Mesenteric fat pad (tissue), 1 donor: ENCODE results near the gene FFAR2. TPM values are rescaled to one million over a fixed set of nuclear protein-coding genes. Genes with fewer than 3 reads are reported as not detected.
"Not testable (repeated sequence)": the region's sequence is repeated elsewhere in the genome, so short reads cannot be mapped to it uniquely, and the experiment has no call there.

ENCODE experiments used
- DNase-seq: peaks from one replicate; pipeline ENCODE4 v3.0.0-alpha.2; 2020; ENCODE audit warnings: low spot score
- long read RNA-seq: library from polyadenylated mRNA; unstranded; transcript quantifications from one replicate; pipeline ENCODE4 v2.0.0, GENCODE V29; 2020
- total RNA-seq: library from RNA; stranded (reverse); fragmentation: NEBNext Ultra II Directional; extraction: Animal tissue kit (Norgen Biotek cat#: 25700); gene quantifications from one replicate; pipeline ENCODE4 v1.2.1, GENCODE V29; 2021
- donor health status: DM: yes; HTN: yes; CAD: no.

The FFAR2 gene
- 2.4 TPM for total RNA-seq
- long read RNA-seq, transcript FFAR2-201 (1 exons, 2,051 nt): major isoform, 6 of 6 reads
- long read RNA-seq, partial matches to known transcripts: 0 of 6 reads
- long read RNA-seq, other reads (novel, unspliced or antisense): 0 of 6 reads

DNA sequence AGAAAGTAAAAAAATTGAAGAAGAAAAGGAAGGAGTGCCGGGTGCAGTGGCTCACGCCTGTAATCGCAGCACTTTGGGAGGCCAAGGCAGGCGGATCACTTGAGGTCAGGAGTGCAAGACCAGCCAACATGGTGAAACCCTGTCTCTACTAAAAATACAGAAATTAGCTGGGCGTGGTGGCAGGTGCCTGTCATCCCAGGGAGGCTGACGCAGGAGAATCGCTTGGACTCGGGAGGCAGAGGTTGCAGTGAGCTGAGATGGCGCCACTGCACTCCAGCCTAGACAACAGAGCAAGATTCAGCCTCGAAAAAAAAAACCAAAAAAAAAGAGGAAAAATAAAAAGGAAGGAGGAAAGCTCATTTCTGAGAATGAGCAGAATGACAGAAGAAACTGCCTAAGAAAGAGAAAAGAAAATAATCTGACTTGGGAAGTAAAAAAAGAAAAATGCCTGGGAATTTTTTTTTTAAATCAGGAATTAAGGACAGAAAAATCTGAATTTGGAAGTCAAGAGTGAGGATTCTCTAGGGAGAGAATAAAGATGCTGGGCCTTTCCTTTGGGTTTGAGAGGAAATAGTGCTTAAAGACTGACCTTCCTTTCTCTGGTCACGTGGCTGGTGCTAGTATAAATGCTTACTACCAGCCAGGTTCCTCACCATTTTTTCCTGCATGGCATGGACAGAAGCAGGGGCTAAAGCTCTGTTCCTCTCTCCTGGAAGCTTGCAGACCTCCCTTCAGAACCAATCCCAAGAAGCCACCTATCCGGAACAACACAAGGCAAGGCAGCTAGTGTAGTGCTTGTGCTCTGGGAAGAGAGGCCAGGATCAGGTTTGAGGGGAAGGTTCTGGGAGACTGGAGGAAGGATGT lies at the start of gene FFAR2:
FFAR2 (plus strand) TSS at position 652 of the 864 bp plus-strand sequence. CDS start 1,458 bp downstream, outside the sequence.
- DNase-seq: no peak

DNA sequence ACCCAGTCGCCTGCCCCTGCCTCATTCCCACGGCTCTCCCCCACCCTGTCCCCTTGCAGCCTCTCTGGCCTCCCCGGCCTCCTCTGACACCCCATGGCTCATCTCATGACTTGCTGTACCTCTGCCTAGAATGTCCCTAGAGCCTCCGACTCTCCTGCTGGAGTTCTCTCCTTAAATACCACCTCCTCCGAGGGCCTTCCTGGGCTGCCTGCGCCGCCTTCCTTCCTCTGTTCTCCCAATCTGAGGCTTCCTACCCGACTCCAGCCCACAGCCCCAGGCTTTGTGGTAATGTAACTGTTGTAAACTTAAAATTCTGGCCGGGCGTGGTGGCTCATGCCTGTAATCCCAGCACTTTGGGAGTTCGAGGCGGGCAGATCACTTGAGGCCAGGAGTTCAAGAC lies 49.5 kb upstream of the FFAR2 start:
- no peak for DNase-seq

DNA sequence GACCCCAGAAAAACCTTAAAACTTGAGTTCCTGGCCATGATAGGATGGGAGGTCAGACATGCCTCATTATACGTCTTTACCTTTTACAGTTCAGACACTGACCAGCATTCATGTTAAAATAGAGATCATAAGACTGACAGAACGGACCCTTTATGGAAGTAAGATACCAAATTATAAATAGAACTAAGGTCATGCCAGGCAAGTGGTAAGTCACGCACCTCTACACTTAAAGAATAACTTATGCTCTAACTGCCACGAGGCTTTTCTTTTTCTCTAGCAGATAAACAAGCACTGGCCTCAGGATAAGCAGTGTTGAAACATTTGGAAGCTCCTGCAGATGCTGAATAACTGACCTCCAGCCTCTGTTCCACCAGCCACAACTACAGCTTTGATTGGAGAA lies 48.8 kb upstream of the FFAR2 start:
- no peak for DNase-seq

DNA sequence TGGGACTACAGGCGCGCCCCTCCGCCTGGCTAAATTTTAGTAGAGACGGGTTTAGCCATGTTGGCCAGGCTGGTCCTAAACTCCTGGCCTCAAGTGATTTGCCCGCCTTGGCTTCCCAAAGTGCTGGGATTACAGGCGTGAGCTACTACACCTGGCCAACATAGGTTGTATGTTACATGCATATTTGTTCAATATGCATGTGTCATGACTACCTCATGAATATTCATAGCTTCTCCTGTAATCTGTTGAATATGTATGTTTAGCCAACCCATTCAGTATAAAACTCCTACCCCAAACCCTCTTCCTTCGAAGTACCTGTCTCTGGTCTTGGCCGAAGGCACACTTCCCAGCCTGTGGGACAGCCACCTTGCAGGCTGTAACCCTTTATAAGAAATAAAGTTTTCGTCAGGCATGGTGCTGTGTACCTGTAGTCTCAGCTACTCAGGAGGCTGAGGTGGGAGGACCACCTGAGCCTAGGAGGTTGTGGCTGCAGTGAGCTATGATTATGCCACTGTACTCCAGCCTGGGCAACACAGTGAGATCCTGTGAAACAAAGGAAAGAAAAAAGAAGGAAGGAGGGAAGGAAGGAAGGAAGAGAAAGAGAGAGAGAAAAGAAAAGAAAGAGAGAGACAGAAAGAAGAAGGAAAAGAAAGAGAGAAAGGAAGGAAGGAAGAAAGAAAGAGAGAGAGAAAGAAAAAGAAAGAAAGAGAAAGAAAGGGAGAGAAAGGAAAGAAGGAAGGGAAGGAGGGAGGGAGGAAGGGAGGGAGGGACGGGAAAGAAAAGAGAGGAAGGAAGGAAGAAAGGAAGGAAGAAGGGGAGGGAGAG lies 47.9 kb upstream of the FFAR2 start:
- no peak for DNase-seq

- no peak for DNase-seq
These were observed 47.3 kb upstream of the FFAR2 start for GRCh38 chr19:35400773-35401100.

DNA sequence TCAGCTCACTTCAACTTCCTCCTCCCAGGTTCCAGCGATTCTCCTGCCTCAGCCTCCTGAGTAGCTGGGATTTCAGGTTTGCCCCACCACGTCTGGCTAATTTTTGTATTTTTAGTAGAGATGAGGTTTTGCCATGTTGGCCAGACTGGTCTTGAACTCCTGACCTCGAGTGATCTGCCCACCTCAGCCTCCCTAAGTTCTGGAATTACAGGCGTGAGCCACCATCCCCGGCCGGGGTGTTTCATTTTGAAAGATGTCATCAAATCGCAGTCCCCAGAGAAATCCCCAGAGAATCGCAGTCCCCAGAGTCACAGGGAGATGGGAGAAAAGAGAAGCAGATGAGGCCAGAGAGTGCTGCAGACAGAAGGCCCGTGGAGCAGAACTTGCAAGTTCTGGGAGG lies 46.6 kb upstream of the FFAR2 start:
- not testable (repeated sequence) for DNase-seq

DNA sequence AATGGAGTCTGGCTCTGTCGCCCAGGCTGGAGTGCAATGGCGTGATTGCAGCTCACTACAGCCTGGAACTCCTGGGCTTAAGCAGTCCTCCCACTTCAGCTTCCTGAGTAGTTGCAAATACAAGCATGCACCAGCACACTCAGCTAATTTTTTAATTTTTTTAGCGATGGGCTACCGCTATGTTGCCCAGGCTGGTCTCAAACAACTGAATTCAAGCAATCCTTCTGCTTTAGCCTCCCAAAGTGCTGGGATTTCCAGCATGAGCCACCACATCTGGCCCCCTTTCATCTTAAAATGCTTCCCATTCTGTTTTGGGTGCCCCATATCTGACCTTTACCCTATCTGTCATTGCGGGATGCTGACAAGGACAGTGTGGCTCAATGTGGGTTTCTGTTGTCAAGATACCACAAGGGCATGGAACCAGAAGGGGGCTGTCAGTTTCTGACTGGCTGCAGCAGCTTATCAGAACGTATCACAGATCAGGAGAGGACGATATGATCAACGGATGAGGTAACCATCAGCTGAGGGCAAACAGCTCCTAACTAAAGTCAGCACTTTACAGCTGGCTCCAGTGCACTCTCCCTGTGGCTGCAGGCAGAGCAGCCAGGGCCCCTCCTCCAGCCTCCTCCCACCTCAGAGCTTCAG lies 44.8 kb upstream of the FFAR2 start:
- DNase-seq: no peak

GRCh38 chr19:35404879-35405622 lies 43.0 kb upstream of the FFAR2 start:
- DNase-seq: no peak

GRCh38 chr19:35407619-35408018 lies 40.4 kb upstream of the FFAR2 start:
- DNase-seq: no peak

DNA sequence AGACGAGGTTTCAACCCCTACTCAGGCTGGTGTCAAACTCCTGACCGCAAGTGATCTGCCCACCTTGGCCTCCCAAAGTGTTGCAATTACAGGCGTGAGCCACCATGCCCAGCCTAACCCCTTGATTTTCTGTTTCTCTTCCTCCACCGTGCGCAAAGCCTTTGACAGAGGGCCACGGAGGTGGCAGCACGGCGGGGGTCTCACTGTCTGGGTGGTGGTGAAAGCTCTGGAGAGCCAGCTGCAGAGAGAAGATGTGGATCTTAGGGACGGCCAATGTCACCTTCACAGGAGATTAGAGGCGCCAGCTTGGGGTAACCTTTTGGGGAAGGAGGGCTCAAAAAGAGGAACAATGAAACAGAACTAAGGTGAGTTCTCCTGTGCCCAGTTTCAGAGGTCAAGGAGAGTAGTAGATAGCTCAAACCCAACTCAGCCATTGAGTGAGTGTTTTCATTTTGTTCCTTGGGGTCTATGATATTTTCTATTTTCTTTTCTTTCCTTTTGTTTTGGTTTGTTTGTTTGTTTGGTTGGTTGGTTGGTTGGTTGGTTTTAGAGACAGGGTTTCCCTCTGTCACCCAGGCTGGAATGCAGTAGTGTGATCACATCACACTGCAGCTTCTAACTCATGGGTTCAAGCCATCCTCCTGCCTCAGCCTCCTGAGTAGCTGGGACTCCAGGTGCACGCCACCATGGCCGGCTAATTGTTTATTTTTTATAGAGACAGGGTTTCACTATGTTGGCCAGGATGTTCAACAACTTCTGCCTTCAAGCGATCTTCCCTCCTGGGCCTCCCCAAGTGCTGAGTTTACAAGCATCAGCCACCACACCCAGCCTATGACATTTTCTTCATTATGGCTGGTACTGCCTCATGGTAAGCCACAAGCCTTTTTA lies 39.5 kb upstream of the FFAR2 start:
- DNase-seq: no peak

DNA sequence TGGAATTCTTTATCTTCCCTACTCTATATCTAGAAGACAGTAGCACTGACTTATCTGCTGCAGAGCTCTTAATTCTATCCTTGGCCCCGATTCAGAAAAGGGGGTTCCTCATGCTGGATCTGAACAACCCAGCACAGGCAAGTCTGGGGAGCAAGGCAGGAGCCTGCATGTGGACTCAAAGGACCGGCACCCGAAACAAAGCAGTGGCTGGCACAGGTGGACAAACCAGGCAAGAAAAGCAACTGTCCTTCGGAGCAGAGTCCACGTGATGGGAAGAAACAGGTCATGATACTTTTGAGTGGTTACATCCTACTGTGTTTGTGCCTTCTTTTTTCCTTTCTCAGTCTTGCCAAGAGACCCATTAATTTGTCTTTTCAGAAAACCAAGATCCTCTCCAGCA lies 38.9 kb upstream of the FFAR2 start:
- no peak for DNase-seq

DNA sequence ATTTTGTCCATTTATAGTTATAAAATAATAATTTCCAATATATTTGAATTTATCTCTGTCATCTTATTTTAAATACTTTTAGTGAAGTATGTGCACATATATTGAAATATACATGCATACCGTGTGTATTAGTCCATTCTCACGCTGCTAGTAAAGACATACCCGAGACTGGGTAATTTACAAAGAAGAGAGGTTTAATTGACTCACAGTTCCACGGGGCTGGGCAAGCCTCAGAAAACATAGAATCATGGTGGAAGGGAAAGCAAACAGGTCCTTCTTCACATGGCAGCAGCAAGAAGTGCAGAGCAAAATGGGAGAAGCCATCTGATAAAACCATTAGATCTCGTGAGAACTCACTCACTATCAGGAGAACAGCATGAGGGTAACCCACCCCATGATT lies 37.6 kb upstream of the FFAR2 start:
- no peak for DNase-seq

DNA sequence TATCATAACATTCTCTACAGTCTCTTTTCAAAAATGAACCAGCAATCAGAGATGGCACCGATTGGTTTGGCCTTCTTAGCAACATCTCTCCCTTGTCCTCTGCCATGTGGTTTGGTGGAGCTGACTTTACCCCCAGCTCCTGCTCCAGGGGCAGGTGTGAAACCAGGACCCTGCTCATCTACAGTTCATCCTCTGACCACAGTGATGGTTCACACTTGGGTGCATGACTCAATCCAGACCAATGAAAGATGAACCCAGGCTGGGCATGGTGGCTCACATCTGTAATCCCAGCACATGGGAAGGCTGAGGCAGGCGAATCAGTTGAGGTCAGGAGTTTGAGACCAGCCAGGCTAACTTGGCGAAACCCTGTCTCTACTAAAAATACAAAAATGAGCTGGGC lies 33.6 kb upstream of the FFAR2 start:
- DNase-seq: no peak

- no peak for DNase-seq
These were observed 31.7 kb upstream of the FFAR2 start for GRCh38 chr19:35416331-35416730.

GRCh38 chr19:35417278-35417677 lies 30.8 kb upstream of the FFAR2 start:
- DNase-seq: no peak

- no peak for DNase-seq
These were observed 30.1 kb upstream of the FFAR2 start for GRCh38 chr19:35417713-35418534.

GRCh38 chr19:35419046-35419445 lies 29.0 kb upstream of the FFAR2 start:
- no peak for DNase-seq

GRCh38 chr19:35419805-35420204 lies 28.3 kb upstream of the FFAR2 start:
- DNase-seq: no peak

DNA sequence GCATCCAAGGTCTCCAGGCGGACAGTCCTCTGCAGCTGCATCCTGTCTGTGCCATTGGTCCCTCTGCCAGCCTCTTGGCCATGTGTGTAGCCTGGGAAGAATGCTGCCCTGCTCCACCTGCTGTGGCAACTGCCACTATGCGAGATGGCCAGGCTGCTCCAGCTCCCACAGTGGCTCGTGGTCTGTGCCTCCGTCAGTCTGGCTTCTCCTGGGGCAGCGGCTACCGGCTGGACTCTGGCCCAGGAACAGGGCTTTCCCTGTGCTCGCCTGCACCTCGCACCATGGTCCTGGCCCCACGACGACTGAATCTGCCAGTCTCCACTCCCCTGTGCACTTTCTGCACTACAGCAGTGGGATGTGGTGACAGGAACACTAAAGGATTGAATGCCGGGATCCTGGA lies 26.7 kb upstream of the FFAR2 start:
- no peak for DNase-seq
